Bronchial epithelial cell (primary cell): ENCODE results near the gene SH2B3. TPM values are rescaled to one million over a fixed set of nuclear protein-coding genes. Genes with fewer than 3 reads are reported as not detected.
A peak's percentile ranks its signal among the peaks of the same experiment; 100 is the strongest.
"Not testable (repeated sequence)": the region's sequence is repeated elsewhere in the genome, so short reads cannot be mapped to it uniquely, and the experiment has no call there.

Experiments
- DNase-seq: peaks from one replicate; pipeline ENCODE4 v3.0.0-alpha.2; 2010; ENCODE audit warnings: low read depth
- FAIRE-seq: peaks from 2 replicates; lab custom pipeline; 2011; peaks lifted over from hg19 to GRCh38; lab: Jason Lieb, UNC
- H3K27me3 ChIP-seq: 2 replicates; pipeline ENCODE4 v1.5.1; 2011; ENCODE audit warnings: low read length; ENCODE audit not compliant: control insufficient read depth, insufficient read depth
- H3K36me3 ChIP-seq: 2 replicates; pipeline ENCODE4 v1.5.1; 2011; ENCODE audit warnings: low read length; ENCODE audit not compliant: control insufficient read depth, insufficient read depth
- H3K4me3 ChIP-seq: 2 replicates; pipeline ENCODE4 v1.5.1; 2011; ENCODE audit warnings: mild to moderate bottlenecking, low read depth, low read length, control low read depth
- CTCF ChIP-seq: IDR thresholded peaks from 2 replicates; pipeline ENCODE4 v1.5.1; 2011; ENCODE audit warnings: mild to moderate bottlenecking, moderate library complexity, low read length, control low read depth, inconsistent platforms; ENCODE audit not compliant: insufficient read depth, severe bottlenecking
- total RNA-seq: library from RNA; depleted of rRNA; stranded (reverse); fragments of >200 nt; gene quantifications from 2 replicates; pipeline ENCODE4 v1.2.1, GENCODE V29; 2014

The SH2B3 gene
- total RNA-seq, 1 donor from 2014 or later: 2.4 TPM

- Histone ChIP-seq H3K27me3 (no peaks in the 10 kb centered on the region), H3K36me3 (peaks cover 7% of the 10 kb centered on the region), H3K4me3 (no peak overlapping the region)
- TF ChIP-seq CTCF: no peak
- FAIRE-seq (no peak), DNase-seq (no peak)
Observed at GRCh38 chr12:111469401-111469800, 63.7 kb downstream of the SH2B3 start.

GRCh38 chr12:111471236-111471635 is 65.5 kb downstream of the SH2B3 start:
- Histone ChIP-seq H3K27me3 (no peaks in the 10 kb centered on the region), H3K4me3 (no peak overlapping the region), H3K36me3 (peaks cover 9% of the 10 kb centered on the region)
- no peak for FAIRE-seq
- DNase-seq: no peak
- TF ChIP-seq CTCF: no peak

GRCh38 chr12:111482462-111482861 is 76.7 kb downstream of the SH2B3 start:
- Histone ChIP-seq H3K27me3 (no peaks in the 10 kb centered on the region), H3K4me3 (no peak overlapping the region), H3K36me3 (peaks cover 9% of the 10 kb centered on the region)
- DNase-seq: no peak
- TF ChIP-seq CTCF: no peak
- no peak for FAIRE-seq

GRCh38 chr12:111488271-111488670 is 82.5 kb downstream of the SH2B3 start:
- no peak overlapping the region for H3K4me3 ChIP-seq
- peaks cover 20% of the 10 kb centered on the region for H3K36me3 ChIP-seq
- no peak for TF ChIP-seq CTCF
- FAIRE-seq (no peak), DNase-seq (no peak)
- H3K27me3 ChIP-seq: no peaks in the 10 kb centered on the region

- no peak for TF ChIP-seq CTCF
- H3K36me3 ChIP-seq: peaks cover 20% of the 10 kb centered on the region
- no peak for FAIRE-seq
- H3K27me3 ChIP-seq: no peaks in the 10 kb centered on the region
- H3K4me3 ChIP-seq: no peak overlapping the region
- DNase-seq: no peak
Observed at GRCh38 chr12:111488798-111489197, 83.1 kb downstream of the SH2B3 start.

GRCh38 chr12:111492979-111493378 is 87.3 kb downstream of the SH2B3 start:
- DNase-seq: peak; percentile 25
- not testable (repeated sequence) for H3K27me3 ChIP-seq, H3K4me3 ChIP-seq, FAIRE-seq
- peaks cover 17% of the 10 kb centered on the region for H3K36me3 ChIP-seq
